Suppressor macrophage treated with lipopolysaccharide for 1 hour (primary cell): Measurements from ENCODE around the gene MRPS33.
"Not testable (repeated sequence)": the region's sequence is repeated elsewhere in the genome, so short reads cannot be mapped to it uniquely, and the experiment has no call there.

Experiments
- DNase-seq, 3 donors: peaks; one replicate each; pipeline ENCODE4 v3.0.0-alpha.2; 2020 to 2022

MRPS33 gene

DNA sequence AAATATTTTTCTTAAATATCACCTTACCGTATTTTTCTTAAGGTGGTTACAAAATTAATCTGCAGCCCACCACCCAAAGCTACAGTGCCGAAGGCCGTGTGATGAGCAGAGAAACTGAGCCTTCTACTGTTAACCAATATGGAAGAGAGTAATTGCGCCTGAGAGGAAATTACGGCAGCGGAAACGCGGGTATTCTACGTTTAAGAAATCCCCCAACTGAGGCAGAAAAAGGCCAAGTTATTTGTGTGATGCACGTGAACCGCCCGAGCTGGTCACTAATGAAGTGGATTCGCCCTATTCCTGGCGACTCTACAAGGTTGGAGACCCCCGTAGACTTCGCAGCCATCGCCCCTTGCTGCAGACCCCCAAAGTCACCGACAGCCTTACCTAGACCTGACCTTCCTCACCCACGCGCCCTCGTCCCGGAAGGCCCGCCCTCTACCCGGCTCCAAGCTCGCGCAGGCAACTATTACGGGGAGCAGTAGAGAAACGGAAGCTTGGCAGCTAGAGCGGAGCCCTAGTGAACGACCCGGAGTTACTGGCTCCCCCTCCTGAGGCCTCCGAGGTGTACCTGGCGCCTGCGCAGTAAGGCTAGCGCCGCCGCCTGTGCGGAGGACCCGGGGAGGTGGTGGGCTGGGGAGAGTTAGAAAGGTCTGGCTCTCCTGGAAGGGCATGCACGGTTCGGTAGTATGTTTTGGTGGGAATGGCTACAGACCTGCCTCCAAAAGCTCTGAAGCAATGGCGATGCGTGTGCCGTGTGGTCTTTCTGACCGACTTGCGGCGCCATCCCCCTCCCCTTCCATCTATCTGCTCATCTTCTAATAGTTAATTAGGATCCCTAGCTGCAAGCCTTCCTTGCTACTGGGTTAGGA lies at the start of gene MRPS33:
MRPS33 (minus strand) TSS at position 429 of the 872 bp plus-strand sequence. CDS start 4,319 bp downstream, outside the sequence.
- DNase-seq: peak; percentile 97 to 98 (median 97)

DNA sequence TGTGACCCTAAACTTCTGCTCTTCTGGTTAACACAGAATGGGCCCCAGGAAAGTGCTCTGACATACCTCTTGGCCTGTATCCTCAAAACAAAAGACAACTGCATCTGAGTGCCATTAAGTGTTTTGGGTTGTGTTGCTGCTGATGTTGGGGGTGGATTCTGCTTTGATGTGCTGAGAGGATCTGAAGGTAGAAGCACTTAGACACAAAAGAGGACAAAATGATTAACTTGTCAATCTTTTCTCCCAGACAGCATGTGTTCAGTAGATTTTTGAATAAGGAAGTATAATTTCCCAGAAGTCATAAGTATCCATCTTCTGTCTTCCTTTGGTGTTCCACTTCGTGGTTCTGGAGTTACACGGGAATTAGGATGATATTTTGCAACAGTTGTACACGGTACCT lies 43.0 kb upstream of the MRPS33 start:
- DNase-seq: no peak

DNA sequence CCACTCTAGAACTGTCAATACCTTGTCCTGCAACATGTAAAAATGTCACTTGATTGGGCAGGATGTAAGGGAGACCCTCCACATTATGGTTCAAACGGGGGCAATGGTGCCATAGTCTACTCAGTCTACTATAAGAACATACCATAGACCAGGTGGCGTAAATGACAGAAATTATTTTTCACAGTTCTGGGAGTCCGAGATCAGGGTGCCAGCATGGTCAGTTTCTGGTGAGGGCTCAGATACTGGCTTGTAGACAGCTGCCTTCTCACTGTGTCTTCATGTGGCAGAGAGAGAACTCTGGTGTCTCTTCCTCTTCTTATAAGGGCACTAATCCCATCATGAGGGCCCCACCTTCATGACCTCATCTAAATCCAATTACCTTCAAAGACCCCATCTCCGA lies 40.4 kb upstream of the MRPS33 start:
- DNase-seq: no peak

DNA sequence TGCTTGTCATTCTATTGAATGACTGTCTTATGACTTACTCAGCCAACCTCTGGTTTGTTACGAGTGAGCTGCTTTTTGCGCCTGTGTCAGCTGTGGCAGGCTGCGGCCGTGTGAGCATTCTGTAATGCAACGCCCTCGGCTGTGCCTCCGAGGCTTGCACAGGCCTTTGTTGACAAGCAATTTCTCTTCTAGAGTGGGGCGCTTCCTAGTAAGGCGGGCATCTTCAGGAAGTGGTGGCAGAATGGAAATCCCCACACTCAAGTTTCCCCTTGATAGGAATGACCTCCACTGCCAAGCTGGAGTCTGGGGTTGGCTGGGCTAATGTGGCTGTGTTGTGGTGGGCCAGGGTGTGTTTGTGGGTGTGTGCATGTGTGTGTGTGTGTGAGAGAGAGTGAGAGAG lies 38.9 kb upstream of the MRPS33 start:
- peak; percentile 70 to 85 (median 80) for DNase-seq

DNA sequence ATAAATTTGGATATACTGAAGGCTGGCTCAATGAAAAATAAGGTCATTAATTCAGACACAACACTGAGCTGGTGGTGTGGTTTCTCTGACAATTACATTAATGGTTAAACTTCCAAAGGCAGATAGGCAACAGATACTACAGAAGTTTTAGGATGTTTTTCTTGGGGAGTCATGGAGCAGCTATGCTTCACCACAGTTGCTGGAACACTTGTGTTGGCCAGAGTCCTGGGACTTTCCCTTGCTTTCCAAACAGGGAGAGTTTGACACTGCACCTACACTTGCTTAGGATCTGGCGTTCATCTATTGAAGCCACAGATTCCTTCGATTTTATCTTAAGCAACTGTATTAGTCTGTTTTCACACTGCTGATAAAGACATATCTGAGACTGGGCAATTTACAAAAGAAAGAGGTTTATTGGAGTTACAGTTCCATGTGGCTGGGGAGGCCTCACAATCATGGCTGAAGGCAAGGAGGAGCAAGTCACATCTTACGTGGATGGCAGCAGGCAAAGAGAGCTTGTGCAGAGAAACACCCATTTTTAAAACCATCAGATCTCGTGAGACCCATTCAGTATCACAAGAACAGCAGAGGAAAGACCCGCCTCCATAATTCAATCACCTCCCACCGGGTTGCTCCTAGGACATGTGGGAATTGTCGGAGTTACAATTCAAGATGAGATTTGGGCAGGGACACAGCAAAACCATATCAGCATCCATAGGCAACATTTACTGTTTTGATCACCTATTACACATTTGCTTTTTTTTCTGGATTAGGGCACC lies 31.3 kb upstream of the MRPS33 start:
- DNase-seq: no peak

DNA sequence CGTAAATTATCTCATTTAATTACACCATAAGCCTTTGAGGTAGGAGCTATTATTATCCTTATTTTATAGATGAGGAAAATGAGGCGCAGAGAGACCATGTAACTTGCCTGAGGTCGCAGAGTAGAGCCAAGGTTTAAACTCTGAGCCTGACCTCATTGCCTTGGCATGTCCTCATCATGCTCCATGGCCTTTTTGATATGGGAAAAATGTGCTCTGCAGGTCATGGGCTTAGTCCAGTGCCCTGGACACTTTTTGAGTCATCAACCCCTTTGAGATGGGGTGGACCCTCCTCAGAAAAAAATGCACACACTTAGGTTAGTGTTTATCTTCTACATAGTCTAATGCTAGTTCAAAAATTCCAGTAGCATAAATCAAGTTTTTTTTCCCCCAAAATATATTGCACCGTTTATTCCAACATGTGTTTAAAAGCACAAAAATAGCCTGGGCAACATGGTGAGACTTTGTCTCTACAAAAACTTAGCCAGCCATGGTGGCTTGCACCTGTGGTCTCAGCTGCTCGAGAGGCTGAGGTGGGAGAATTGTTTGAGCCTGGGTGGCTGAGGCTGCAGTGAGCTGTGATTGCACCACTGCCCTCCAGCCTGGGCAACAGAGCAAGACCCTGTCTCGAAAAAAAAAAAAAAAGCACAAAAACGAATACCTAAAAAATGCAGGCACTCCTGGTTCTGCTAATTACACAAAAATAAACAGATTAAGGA lies 30.5 kb upstream of the MRPS33 start:
- DNase-seq: no peak

DNA sequence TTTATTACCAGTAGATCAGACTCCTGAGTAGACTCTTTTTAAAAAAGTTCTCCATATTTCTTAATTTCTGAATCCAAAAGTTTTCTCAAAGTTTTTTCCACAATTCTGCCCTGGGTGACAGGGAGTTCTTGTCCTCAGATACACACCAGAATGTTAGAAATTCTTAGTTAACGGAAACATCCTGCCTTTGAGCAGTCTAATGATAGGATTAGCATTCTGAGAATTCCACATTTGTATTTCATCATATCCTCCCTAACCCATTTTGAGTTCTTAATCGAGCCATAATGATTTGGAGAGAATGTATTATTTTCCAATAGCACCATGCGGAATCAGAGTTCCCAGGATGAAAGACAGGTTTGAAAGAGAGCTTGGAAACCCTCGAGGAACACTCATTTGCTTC lies 28.9 kb upstream of the MRPS33 start:
- DNase-seq: no peak

DNA sequence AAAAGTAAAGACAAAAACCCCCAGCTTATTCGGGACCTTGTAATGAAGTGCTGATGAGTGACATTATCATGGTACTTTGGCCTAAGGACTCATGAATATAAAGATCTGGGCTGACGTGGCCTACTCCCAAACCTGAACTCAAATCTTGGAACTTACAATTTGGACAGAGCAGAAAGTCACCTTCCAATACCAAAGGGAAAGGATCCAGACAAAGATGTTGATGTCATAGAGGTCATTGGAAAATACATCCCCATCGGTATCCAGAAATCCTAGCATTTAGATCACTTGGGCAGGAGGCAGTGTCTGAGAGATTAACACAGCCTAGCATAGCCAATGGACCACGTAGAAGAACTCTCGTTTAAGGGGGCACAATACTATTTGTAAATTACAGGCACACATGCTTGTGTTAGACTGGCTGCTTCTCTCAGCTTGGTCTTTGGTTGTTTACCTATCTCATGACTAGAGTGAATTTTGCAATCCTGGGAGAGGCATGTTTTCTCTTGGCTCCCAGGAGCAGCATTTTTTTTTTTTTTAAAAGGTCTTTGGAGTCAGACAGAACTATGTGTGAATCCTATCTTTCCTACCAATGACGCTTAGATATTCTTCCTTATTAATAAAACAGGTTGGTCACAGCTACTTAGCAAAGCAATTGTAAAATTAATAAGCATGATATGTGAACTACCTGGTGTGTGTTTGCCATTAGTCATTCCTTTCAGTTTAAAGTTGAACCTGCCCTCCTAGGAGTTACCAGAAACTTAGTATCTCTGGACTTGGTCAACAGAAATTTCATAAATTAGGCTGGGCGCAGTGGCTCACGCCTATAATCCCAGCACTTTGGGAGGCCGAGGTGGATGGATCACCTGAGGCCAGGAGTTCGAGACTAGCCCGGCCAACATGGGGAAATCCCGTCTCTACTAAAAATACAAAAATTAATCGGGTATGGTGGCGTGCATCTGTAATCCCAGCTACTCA lies 27.8 kb upstream of the MRPS33 start:
- no peak for DNase-seq

DNA sequence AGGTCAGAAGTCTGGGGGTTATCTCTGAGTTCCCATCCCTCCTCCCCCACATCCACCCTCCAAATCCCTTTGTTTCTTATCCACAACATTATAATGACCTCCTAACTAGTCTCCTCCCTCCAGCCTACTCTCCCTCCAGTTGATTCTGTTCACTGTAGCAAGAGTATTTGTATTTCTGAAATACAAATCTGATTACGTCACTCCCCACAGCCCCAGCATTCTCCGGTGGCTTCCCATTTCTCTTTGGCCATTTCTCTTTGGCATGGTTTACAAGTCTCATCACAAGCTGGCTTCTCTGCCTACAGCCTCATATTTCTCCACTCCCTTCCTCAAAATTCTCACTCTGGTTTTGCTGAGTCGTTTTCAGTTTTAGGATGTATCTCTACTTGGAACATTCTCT lies 24.6 kb upstream of the MRPS33 start:
- DNase-seq: peak; percentile 22 to 43 (median 36)

DNA sequence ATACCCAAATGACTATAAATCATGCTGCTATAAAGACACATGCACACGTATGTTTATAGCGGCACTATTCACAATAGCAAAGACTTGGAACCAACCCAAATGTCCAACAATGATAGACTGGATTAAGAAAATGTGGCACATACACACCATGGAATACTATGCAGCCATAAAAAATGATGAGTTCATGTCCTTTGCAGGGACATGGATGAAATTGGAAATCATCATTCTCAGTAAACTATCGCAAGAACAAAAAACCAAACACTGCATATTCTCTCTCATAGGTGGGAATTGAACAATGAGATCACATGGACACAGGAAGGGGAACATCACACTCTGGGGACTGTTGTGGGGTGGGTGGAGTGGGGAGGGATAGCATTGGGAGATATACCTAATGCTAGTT lies 23.3 kb upstream of the MRPS33 start:
- DNase-seq: not testable (repeated sequence)

DNA sequence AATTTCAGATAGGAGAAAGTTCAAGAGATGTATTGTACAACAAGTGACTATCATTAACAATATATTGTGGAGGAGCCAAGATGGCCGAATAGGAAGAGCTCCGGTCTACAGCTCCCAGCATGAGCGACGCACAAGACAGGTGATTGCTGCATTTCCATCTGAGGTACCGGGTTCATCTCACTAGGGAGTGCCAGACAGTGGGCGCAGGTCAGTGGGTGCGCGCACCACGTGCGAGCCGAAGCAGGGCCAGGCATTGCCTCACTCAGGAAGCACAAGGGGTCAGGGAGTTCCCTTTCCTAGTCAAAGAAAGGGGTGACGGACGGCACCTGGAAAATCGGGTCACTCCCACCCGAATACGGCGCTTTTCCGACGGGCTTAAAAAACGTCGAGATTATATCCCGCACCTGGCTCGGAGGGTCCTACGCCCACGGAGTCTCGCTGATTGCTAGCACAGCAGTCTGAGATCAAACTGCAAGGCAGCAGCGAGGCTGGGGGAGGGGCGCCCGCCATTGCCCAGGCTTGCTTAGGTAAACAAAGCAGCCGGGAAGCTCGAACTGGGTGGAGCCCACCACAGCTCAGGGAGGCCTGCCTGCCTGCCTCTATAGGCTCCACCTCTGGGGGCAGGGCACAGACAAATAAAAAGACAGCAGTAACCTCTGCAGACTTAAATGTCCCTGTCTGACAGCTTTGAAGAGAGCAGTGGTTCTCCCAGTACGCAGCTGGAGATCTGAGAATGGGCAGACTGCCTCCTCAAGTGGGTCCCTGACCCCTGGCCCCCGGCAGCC lies 18.0 kb upstream of the MRPS33 start:
- DNase-seq: not testable (repeated sequence)

DNA sequence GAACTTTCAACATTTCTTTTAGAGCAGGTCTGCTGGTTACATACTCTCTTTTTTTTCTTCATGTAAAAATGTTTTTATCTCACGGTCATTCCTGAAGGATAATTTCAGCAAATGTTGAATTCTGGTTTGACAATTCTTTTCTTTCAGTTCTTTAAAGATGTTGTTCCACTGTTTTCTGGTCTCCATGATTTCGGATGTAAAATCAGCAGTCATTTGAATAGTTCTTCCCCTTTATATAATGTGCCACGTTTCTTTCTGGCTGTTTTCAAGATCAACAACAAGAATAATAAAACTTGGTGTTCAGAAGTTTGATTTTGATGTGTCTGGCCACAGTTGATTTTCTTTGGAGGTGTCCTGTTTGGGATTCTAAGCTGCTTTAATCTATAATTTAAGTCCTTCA lies 14.0 kb upstream of the MRPS33 start:
- no peak for DNase-seq

DNA sequence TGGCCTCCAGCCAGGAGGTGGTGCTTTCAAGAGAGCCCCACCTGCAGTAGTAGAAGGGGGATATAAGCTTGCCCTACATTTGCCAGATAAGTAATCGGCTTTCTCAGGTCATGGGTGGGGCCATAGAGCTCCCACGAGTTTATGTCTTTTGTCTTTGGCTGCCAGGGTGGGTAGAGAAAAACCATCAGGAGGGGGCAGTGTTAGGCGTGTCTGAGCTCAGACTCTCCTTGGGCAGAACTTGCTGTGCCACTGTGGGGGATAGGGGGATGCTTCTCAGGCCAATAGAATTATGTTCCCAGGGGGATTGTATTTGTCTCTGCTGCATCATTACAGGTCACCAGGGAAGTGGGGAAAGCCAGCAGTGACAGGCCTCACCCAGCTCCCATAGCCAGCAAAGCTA lies 12.3 kb upstream of the MRPS33 start:
- DNase-seq: no peak

DNA sequence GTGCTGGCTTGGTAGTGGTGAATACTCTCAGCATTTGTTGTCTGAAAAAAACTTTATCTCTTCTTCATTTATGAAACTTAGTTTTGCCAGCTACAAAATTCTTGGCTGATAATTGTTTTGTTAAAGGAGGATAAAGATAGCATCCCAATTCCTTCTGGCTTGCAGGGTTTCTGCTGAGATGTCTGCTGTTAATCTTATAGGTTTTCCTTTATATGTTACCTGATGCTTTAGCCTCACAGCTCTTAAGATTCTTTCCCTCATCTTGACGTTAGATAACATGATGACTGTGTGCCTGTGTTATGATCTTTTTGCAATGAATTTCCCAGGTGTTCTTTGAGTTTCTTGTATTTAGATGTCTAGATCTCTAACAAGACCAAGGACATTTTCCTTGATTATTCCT lies 9.9 kb upstream of the MRPS33 start:
- DNase-seq: no peak

DNA sequence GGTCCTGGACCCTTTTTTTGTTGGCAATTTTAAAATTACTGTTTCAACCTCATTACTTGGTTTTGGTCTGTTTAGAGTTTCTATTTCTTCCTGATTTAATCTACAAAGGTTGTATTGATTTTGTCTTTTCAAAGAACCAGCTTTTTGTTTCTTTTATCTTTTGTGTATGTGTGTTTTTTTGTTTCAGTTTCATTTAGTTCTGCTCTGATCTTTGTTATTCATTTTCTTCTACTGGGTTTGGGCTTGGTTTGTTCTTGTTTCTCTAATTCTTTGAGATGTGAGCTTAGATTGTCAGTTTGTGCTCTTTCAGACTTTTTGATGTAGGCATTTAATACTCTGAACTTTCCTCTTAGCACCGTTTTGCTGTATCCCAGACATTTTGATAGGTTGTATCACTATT lies 8.5 kb upstream of the MRPS33 start:
- no peak for DNase-seq

DNA sequence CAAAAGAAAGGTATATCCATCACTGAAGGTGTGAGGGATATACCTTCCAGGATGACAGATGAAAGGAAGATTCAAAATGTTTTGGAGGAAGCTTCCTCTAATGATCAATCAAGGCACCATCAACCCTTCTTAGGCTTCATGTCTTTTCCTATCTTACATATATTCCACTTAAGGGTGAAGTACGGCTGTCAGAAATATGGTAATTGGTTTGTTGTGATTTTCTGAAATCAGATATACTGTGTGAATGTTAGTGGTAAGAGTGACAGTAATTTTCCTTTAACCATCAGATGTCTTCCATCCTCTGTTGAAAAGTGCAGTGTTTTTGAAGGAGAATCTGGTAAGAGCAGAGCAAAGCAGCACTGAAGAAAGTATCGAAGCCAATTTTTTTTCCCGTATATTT lies 2.8 kb upstream of the MRPS33 start:
- no peak for DNase-seq

DNA sequence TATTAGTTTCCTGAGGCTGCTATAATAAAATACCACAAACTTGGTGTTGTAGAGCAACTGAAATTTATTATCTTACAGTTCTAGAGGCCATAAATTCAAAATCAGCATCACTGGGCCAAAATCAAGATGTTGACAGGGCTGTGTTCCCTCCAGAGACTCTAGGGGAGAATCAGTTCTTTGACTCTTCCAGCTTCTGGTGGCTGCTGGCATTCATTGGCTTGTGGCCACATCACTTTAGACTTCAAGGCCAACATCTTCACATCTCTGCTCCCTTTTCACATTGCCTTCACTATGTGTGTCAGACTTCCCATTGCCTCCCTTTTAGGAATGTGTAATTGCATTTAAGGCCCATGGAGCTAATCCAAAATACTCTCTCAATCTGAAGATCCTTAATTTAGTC lies 1.6 kb upstream of the MRPS33 start:
- DNase-seq: no peak

DNA sequence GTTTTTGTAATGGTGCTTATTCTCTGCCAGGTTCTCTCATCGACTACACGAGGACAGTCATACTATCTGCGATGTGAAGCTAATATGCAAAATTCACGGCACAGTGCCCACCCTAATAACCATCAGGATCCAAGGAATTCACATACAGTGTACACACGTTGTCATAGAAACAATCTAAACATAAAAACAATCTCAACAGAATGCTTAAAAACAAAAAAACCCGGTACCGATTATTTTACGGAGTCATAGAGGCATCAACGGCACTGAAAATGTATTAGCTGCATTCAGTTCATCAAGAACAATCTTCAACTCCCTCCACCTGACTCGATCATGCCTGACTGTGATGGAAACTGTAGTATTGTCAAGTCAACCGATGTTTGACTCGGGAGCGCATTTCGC lies 628 bp downstream of the MRPS33 start:
- no peak for DNase-seq

DNA sequence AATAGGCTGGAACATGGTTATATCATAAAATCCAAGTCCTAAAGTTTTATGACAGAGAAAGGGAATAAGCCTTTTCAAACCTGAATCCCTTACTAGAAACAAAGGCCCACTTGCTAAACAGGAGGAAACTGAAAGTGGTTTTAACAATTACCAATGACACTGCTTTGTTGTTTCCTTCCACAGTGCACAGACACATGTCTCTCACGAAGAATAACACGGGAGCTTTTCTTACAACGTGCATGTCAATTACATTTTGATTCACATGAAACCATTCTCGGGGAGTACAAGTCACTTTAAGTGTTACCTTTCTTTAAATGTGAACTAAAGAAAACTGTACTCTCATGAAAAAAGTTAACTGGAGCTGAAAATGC lies 1.4 kb downstream of the MRPS33 start:
- peak in 1 of 3 donors; percentile 24 for DNase-seq

DNA sequence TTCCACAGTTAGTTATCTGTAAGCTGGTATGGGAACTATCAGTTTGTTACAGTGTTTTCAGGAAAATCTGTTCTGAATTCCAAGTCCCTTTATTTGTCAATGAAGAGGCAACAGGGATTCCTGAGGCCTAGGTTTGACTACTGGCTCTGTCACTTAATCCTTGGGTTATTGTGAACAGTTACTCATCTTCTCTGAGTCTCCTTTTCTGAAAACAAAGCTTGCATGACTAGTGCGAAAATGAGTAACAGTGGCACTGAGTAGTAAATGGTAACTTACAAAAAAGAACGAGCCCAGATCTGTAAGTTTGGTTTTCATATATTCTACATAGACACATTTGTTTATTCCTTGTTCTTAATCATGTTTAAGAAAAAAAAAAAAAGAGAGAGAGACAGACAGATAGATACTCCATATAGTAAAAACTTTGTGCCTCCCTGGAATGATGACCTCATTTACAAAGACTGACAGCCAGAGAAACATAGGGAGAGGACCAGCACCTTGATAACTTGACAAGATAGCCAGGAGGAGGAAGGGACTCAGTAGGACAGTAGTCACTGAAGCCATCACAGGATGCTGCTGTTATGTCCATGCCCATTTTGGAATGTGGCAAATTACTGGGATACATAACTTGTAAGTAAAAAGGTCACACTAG lies 1.9 kb downstream of the MRPS33 start:
- peak in 2 of 3 donors; percentile 14 to 27 for DNase-seq
